ENCODE data around the gene GDPD5.
A peak's percentile ranks its signal among the peaks of the same experiment; 100 is the strongest.

The GDPD5 gene

DNA sequence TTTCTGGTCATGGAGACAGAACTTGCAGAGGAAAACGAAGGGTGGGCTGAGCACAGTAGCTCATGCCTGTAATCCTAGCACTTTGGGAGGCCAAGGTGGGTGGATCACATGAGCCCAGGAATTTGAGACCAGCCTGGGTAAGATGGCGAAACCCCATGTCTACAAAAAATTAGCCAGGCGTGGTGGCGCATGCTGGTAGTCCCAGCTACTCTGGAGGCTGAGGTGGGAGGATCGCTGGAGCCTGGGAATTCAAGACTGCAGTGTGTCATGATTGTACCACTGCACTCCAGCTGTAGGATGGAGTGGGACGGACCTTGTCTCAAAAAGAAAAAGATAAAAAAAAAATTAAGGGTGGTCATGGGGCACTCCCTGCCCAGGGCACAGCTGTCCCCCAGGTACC lies 42.2 kb upstream of the GDPD5 start:
- TF ChIP-seq, protein P1, sequence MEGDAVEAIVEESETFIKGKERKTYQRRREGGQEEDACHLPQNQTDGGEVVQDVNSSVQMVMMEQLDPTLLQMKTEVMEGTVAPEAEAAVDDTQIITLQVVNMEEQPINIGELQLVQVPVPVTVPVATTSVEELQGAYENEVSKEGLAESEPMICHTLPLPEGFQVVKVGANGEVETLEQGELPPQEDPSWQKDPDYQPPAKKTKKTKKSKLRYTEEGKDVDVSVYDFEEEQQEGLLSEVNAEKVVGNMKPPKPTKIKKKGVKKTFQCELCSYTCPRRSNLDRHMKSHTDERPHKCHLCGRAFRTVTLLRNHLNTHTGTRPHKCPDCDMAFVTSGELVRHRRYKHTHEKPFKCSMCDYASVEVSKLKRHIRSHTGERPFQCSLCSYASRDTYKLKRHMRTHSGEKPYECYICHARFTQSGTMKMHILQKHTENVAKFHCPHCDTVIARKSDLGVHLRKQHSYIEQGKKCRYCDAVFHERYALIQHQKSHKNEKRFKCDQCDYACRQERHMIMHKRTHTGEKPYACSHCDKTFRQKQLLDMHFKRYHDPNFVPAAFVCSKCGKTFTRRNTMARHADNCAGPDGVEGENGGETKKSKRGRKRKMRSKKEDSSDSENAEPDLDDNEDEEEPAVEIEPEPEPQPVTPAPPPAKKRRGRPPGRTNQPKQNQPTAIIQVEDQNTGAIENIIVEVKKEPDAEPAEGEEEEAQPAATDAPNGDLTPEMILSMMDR (conservative IDR thresholded peaks at IDR 0.05; ENCODE audit: low read length): no peak
- DNase-seq (ENCODE audit: low read depth): no peak
- H3K4me3 ChIP-seq (ENCODE audit: low read length): peak overlapping the region; percentile 37

DNA sequence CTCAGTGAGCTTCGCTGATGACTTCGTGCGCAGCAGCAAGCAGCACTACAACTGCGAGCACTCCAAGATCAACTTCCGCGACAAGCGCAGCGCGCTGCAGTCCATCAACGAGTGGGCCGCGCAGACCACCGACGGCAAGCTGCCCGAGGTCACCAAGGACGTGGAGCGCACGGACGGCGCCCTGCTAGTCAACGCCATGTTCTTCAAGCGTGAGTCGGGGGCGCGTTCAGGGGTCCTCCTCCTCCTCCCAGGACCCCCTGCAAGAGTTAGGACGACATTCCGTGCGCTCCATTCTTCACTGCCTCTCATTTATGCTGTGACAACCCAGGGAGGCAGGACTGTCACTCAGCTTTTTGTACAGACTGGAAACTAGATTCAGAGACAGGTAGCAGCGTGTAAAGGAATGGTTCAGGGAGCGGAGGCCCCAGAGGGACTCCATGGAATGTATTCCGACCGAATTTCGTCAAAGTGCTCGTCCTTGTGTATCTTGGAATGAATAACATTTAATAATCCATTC lies 41.1 kb upstream of the GDPD5 start:
- H3K4me3 ChIP-seq (ENCODE audit: low read length): peak overlapping the region; percentile 99
- TF ChIP-seq, protein P1 (conservative IDR thresholded peaks at IDR 0.05; ENCODE audit: low read length): no peak
- no peak for DNase-seq (ENCODE audit: low read depth)

DNA sequence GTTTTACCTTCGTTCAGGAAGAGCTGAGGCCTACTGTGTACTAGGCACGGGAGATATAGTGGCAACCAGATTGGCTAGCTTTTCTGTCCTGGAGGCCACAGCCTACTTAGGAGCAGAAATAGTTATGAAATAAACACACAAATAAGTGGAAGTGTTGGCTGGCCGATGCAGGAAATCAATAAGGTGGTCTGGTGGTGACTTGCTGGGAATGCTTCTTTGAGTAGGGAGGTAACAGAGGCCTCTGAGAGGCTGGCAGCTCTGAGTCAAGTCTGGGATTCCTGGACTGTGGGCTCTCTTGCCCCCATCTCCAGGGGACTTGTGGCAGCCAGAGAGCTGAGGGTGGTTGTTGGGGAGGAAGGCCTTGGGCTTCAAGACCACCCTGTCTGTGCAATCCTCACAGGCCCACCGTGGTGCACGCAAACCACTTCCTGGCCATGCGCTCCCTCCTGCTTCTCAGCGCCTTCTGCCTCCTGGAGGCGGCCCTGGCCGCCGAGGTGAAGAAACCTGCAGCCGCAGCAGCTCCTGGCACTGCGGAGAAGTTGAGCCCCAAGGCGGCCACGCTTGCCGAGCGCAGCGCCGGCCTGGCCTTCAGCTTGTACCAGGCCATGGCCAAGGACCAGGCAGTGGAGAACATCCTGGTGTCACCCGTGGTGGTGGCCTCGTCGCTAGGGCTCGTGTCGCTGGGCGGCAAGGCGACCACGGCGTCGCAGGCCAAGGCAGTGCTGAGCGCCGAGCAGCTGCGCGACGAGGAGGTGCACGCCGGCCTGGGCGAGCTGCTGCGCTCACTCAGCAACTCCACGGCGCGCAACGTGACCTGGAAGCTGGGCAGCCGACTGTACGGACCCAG lies 40.4 kb upstream of the GDPD5 start:
- H3K4me3 ChIP-seq (ENCODE audit: low read length): peak overlapping the region; percentile 99
- TF ChIP-seq, protein P1 (conservative IDR thresholded peaks at IDR 0.05; ENCODE audit: low read length): no peak
- no peak for DNase-seq (ENCODE audit: low read depth)

DNA sequence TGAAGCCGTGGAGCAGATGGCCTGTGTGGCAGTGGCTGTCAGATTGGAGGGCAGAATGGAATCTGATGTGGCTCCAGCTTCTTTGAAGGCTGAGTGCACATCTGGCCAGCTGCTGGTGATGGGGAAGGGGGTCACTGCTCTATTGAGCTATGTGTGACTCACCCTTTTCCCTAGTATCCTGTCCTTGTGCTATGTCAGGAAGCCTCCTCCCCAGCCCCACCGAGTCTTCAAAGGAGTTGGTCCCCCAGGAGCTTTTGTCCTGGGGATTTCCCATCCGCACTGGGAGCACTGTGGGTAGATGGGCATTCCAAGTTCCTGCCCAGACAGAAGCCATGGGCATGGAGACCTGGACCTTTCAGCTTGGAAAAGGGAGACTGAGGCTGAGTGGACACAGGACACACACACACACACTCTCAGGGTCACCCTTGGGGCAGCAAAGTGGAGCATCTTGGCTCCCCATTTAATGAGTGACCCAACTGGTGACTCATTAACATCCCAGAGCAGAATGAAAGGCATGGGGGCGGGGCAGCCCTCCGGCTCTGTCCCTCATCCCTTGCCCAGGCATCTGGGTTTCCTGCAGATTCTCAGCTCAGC lies 39.6 kb upstream of the GDPD5 start:
- peak overlapping the region; percentile 99 for H3K4me3 ChIP-seq (ENCODE audit: low read length)
- peak; percentile 81 for DNase-seq (ENCODE audit: low read depth)
- TF ChIP-seq, protein P1 (conservative IDR thresholded peaks at IDR 0.05; ENCODE audit: low read length): no peak

DNA sequence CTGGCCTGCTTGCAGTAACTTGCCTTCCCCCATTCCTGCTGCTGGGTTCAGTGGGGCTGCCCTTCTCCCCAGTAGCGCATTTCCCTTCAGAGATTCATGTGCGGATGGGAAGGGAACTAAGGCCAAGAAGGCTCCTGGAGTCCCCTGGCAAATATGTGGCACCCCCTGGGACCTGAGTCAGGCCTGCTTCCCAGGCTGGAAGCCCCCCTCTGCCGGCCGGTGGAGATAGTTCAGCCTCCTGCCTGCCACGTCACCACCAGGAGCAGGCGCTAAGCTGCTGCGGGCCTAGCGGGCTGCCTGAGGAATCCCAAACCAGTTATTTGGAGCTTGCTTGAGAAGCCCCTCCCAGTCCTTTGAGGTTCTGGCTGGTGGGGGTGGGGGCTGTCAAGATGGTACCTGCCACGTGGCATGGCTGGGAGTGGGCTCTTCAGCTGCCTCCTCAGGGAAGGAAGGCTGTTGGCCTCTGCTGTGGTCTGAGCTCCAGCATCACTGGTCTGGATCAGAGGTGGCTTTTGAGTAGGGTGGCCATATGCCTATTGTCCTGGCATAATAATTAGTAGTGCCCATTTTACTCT lies 38.3 kb upstream of the GDPD5 start:
- peak overlapping the region; percentile 99 for H3K4me3 ChIP-seq (ENCODE audit: low read length)
- DNase-seq (ENCODE audit: low read depth): peak; percentile 90
- TF ChIP-seq, protein P1 (conservative IDR thresholded peaks at IDR 0.05; ENCODE audit: low read length): peak; percentile 67

DNA sequence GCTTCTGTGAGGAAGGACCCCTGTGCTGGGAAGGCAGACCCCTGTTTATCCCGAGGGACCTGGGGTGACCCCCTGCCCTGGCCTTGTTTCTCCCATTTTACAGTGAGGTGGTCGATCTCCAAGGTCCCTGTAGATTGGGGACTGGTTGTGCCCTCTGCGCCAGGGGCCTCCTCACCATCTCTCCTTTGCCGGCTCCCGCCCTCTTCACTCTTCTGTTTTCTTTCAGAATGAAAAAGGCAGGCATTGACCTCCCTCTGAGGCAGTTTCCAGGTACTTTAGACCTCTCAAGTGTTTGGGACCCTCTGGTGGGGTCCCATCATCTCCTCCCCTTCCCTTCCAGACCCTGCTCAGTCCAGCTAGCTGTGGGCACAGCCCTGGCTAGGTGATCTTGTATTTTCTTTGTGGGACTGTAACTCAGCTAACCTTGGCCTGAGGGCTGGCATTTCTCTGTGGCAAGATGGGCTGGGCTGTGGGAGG lies 37.8 kb upstream of the GDPD5 start:
- TF ChIP-seq, protein P1 (conservative IDR thresholded peaks at IDR 0.05; ENCODE audit: low read length): no peak
- DNase-seq (ENCODE audit: low read depth): no peak
- peak overlapping the region; percentile 99 for H3K4me3 ChIP-seq (ENCODE audit: low read length)

Data from AG10803 (cell line).